Mammary epithelial cell (primary cell): ENCODE measurements around the gene SLC6A11.

ENCODE experiments used
- EZH2 ChIP-seq: IDR thresholded peaks from 2 replicates; pipeline ENCODE4 v1.6.1; 2012; ENCODE audit warnings: low read length, inconsistent platforms, borderline replicate concordance
- TF ChIP-seq, protein P1 (sequence below), 2 donors: IDR thresholded peaks in 1 of 2; conservative IDR thresholded peaks in 1 of 2; 2 replicates each; pipeline ENCODE4 v1.5.1; 2011 to 2012; ENCODE audit warnings: inconsistent platforms in 2 of 2, low read length in 2 of 2, mild to moderate bottlenecking in 2 of 2, control low read depth in 1 of 2, low read depth in 1 of 2; ENCODE audit not compliant: insufficient read depth in 1 of 2; ENCODE audit errors: extremely low read depth in 1 of 2

DNA sequence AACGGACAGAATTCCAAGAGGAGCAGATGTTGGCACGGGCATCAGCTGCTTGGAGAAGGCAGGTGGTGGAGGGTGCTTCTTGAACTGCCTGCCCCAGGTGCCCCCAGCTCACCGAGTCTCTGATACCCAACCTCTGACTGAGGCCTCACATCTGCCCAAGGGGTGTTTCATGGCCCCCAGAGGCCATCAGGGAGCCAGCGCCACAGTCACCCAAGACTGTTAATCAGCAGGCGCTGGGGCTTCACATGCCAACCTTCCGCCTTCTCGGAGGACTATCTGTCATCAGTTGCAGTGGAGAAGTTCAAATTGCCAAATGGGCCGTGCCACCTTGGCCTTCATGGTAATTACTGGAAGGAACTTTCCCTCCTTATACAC lies 114.6 kb downstream of the SLC6A11 start:
- TF ChIP-seq, protein P1, sequence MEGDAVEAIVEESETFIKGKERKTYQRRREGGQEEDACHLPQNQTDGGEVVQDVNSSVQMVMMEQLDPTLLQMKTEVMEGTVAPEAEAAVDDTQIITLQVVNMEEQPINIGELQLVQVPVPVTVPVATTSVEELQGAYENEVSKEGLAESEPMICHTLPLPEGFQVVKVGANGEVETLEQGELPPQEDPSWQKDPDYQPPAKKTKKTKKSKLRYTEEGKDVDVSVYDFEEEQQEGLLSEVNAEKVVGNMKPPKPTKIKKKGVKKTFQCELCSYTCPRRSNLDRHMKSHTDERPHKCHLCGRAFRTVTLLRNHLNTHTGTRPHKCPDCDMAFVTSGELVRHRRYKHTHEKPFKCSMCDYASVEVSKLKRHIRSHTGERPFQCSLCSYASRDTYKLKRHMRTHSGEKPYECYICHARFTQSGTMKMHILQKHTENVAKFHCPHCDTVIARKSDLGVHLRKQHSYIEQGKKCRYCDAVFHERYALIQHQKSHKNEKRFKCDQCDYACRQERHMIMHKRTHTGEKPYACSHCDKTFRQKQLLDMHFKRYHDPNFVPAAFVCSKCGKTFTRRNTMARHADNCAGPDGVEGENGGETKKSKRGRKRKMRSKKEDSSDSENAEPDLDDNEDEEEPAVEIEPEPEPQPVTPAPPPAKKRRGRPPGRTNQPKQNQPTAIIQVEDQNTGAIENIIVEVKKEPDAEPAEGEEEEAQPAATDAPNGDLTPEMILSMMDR (conservative IDR thresholded peaks at IDR 0.05 in 1 of 2, IDR thresholded peaks at IDR 0.05 in 1 of 2; ENCODE audit: extremely low read depth in 1 of 2, insufficient read depth in 1 of 2, low read depth in 1 of 2, low read length in 2 of 2): no peak
- TF ChIP-seq EZH2: no peak
